WTC11 (cell line): ENCODE results near the gene ZC3H12A.

Experiments used
- TCF7 ChIP-seq: sonication (generic); formaldehyde crosslinking; IDR thresholded peaks from 2 replicates; pipeline ENCODE4 v1.8.0; 2022; ENCODE audit warnings: mild to moderate bottlenecking, low read depth, missing genetic modification reagents, moderate library complexity
- TF ChIP-seq, protein P1 (sequence below): fragments of 200-600 bp; IDR thresholded peaks from 2 replicates; pipeline ENCODE4 v1.8.0; 2022; ENCODE audit warnings: antibody characterized with exemption
- TF ChIP-seq, protein P2 (sequence below): sonication (generic); formaldehyde crosslinking; IDR thresholded peaks from 2 replicates; pipeline ENCODE4 v1.8.0; 2022; ENCODE audit warnings: mild to moderate bottlenecking, missing genetic modification reagents

DNA sequence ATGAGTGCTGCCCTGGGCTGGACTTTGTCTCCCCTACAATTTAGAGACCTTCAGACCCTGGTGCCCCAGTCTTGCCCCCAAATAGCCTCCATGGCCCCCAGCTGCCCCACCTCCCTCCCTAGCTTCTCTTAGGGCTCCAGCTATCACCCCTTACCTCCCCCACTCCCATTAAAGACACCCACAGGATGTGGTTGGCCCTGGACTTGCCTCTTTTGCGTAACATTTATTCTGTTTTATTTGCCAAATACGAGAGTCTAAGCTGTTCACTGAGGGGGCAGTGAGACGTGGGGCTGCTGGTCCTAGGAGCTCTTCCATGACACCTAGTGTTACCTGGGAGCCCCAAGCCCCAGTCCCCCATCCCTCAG, 4.5 kb downstream of the ZC3H12A start:
- no peak for TF ChIP-seq TCF7 (CRISPR knock-in tag)
- TF ChIP-seq, protein P1, sequence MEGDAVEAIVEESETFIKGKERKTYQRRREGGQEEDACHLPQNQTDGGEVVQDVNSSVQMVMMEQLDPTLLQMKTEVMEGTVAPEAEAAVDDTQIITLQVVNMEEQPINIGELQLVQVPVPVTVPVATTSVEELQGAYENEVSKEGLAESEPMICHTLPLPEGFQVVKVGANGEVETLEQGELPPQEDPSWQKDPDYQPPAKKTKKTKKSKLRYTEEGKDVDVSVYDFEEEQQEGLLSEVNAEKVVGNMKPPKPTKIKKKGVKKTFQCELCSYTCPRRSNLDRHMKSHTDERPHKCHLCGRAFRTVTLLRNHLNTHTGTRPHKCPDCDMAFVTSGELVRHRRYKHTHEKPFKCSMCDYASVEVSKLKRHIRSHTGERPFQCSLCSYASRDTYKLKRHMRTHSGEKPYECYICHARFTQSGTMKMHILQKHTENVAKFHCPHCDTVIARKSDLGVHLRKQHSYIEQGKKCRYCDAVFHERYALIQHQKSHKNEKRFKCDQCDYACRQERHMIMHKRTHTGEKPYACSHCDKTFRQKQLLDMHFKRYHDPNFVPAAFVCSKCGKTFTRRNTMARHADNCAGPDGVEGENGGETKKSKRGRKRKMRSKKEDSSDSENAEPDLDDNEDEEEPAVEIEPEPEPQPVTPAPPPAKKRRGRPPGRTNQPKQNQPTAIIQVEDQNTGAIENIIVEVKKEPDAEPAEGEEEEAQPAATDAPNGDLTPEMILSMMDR = no peak
- TF ChIP-seq, protein P2, sequence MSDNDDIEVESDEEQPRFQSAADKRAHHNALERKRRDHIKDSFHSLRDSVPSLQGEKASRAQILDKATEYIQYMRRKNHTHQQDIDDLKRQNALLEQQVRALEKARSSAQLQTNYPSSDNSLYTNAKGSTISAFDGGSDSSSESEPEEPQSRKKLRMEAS (CRISPR knock-in tag) = no peak
